HEK293T (cell line): ENCODE data around the gene PAQR4.

Source experiments
- ARNT ChIP-seq: fragments of 450-650 bp; IDR thresholded peaks from 2 replicates; pipeline ENCODE4 v1.6.1; 2017; ENCODE audit warnings: mild to moderate bottlenecking
- BHLHE40 ChIP-seq: fragments of 450-650 bp; IDR thresholded peaks from 2 replicates; pipeline ENCODE4 v1.6.1; 2016; ENCODE audit warnings: mild to moderate bottlenecking, moderate library complexity, borderline replicate concordance
- CTBP1 ChIP-seq: fragments of 450-650 bp; IDR thresholded peaks from 2 replicates; pipeline ENCODE4 v1.6.1; 2016; ENCODE audit warnings: borderline replicate concordance
- ELF4 ChIP-seq: fragments of 450-650 bp; IDR thresholded peaks from 2 replicates; pipeline ENCODE4 v1.6.1; 2017; ENCODE audit warnings: antibody characterized with exemption
- FOXA1 ChIP-seq: fragments of 450-650 bp; IDR thresholded peaks from 2 replicates; pipeline ENCODE4 v1.6.1; 2016; ENCODE audit warnings: mild to moderate bottlenecking
- FOXK2 ChIP-seq: fragments of 450-650 bp; IDR thresholded peaks from 2 replicates; pipeline ENCODE4 v1.6.1; 2016; ENCODE audit warnings: mild to moderate bottlenecking
- FOXM1 ChIP-seq: fragments of 450-650 bp; IDR thresholded peaks from 2 replicates; pipeline ENCODE4 v1.6.1; 2017; ENCODE audit warnings: mild to moderate bottlenecking, borderline replicate concordance
- HDGF ChIP-seq: fragments of 450-650 bp; IDR thresholded peaks from 2 replicates; pipeline ENCODE4 v1.6.1; 2017; ENCODE audit warnings: antibody characterized with exemption, borderline replicate concordance
- NFRKB ChIP-seq: fragments of 450-650 bp; IDR thresholded peaks from 2 replicates; pipeline ENCODE4 v1.6.1; 2016; ENCODE audit warnings: mild to moderate bottlenecking, moderate library complexity
- PKNOX1 ChIP-seq: fragments of 450-650 bp; IDR thresholded peaks from 2 replicates; pipeline ENCODE4 v1.6.1; 2016
- SP1 ChIP-seq: fragments of 450-650 bp; IDR thresholded peaks from 2 replicates; pipeline ENCODE4 v1.6.1; 2017
- SUZ12 ChIP-seq: fragments of 450-650 bp; IDR thresholded peaks from 2 replicates; pipeline ENCODE4 v1.6.1; 2016; ENCODE audit warnings: mild to moderate bottlenecking
- TARDBP ChIP-seq: fragments of 450-650 bp; IDR thresholded peaks from 2 replicates; pipeline ENCODE4 v1.6.1; 2016
- ZNF384 ChIP-seq: fragments of 450-650 bp; IDR thresholded peaks from 2 replicates; pipeline ENCODE4 v1.6.1; 2016

GRCh38 chr16:2971985-2972784 lies 3.0 kb downstream of the PAQR4 start:
- no peak for TF ChIP-seq FOXM1
- TF ChIP-seq SP1 = no peak
- TF ChIP-seq SUZ12 = no peak
- TF ChIP-seq NFRKB = no peak
- TF ChIP-seq FOXK2 = no peak
- TF ChIP-seq TARDBP = no peak
- TF ChIP-seq HDGF = no peak
- TF ChIP-seq ZNF384 = no peak
- TF ChIP-seq ARNT = no peak
- TF ChIP-seq BHLHE40 = no peak
- TF ChIP-seq CTBP1 = no peak
- TF ChIP-seq PKNOX1 = no peak
- no peak; the same call in 1 of the 2 replicates for TF ChIP-seq ELF4
- no peak for TF ChIP-seq FOXA1
